GM21447 (cell line): ENCODE measurements around the gene PID1.

Source experiments
- ATAC-seq: cut with Tn5 transposase; IDR thresholded peaks from one replicate; pipeline ENCODE4 v1.9.1; 2021; ENCODE audit not compliant: unreplicated experiment

Gene PID1

GRCh38 chr2:229173825-229174359 lies 97.2 kb downstream of the PID1 start:
- no peak for ATAC-seq

- ATAC-seq, result no peak
These were observed 100.2 kb downstream of the PID1 start for GRCh38 chr2:229170916-229171315.

GRCh38 chr2:229170171-229170570 lies 100.9 kb downstream of the PID1 start:
- no peak for ATAC-seq

- no peak for ATAC-seq
These were observed 101.3 kb downstream of the PID1 start for GRCh38 chr2:229169751-229170150.

GRCh38 chr2:229164545-229165249 lies 106.4 kb downstream of the PID1 start:
- ATAC-seq, result no peak

GRCh38 chr2:229163893-229164292 lies 107.2 kb downstream of the PID1 start:
- ATAC-seq, result no peak

GRCh38 chr2:229162015-229162414 lies 109.1 kb downstream of the PID1 start:
- ATAC-seq, result no peak

- no peak for ATAC-seq
These were observed 110.1 kb downstream of the PID1 start for GRCh38 chr2:229160984-229161383.

- no peak for ATAC-seq
These were observed 110.9 kb downstream of the PID1 start for GRCh38 chr2:229160180-229160579.

GRCh38 chr2:229159405-229159804 lies 111.7 kb downstream of the PID1 start:
- no peak for ATAC-seq

- no peak for ATAC-seq
These were observed 116.7 kb downstream of the PID1 start for GRCh38 chr2:229154381-229154780.

GRCh38 chr2:229153951-229154350 lies 117.1 kb downstream of the PID1 start:
- no peak for ATAC-seq

- no peak for ATAC-seq
These were observed 117.8 kb downstream of the PID1 start for GRCh38 chr2:229153267-229153666.

GRCh38 chr2:229152674-229153073 lies 118.4 kb downstream of the PID1 start:
- no peak for ATAC-seq

GRCh38 chr2:229150317-229150716 lies 120.8 kb downstream of the PID1 start:
- no peak for ATAC-seq

- no peak for ATAC-seq
These were observed 129.6 kb downstream of the PID1 start for GRCh38 chr2:229141424-229142025.

- ATAC-seq, result no peak
These were observed 133.4 kb downstream of the PID1 start for GRCh38 chr2:229137639-229138038.

GRCh38 chr2:229137066-229137465 lies 134.0 kb downstream of the PID1 start:
- ATAC-seq, result no peak

- ATAC-seq, result no peak
These were observed 137.8 kb downstream of the PID1 start for GRCh38 chr2:229133155-229133772.

- no peak for ATAC-seq
These were observed 138.9 kb downstream of the PID1 start for GRCh38 chr2:229132236-229132635.

- ATAC-seq, result no peak
These were observed 140.6 kb downstream of the PID1 start for GRCh38 chr2:229130522-229130921.

GRCh38 chr2:229129738-229130371 lies 141.2 kb downstream of the PID1 start:
- ATAC-seq, result no peak
